PC-3 (cell line): ENCODE results near the gene GLT8D1. TPM values are rescaled to one million over a fixed set of nuclear protein-coding genes. Genes with fewer than 3 reads are reported as not detected.
"Not testable (repeated sequence)": the region's sequence is repeated elsewhere in the genome, so short reads cannot be mapped to it uniquely, and the experiment has no call there.

Source experiments
- ATAC-seq: fragments of 200-7000 bp; cut with Tn5 transposase; 2 replicates; pipeline ENCODE4 v1.9.1; 2020; ENCODE audit warnings: mild to moderate bottlenecking, moderate library complexity
- BruUV-seq: library from RNA; stranded (reverse); fragments of 400-500 nt; replicated peaks from 2 replicates; lab custom pipeline; 2021; lab: Mats Ljungman, UMichigan
- CTCF ChIA-PET: fragments of 300-600 bp; sonication (Branson Sonifier 250); formaldehyde crosslinking; loops from one replicate; lab custom pipeline; 2022; ENCODE audit warnings: antibody characterized with exemption; lab: Charles Lee
- POLR2A ChIA-PET: fragments of 300-600 bp; sonication (Branson Sonifier 250); formaldehyde crosslinking; loops from one replicate; lab custom pipeline; 2022; ENCODE audit warnings: antibody characterized with exemption; ENCODE audit not compliant: unreplicated experiment; lab: Charles Lee
- DNase-seq: peaks from one replicate; pipeline ENCODE4 v3.0.0-alpha.2; 2015
- H2AFZ ChIP-seq: fragments of 300-600 bp; sonication (generic); 2 replicates; pipeline ENCODE4 v1.6.0; 2016; ENCODE audit warnings: antibody characterized with exemption, low read length
- H3F3A ChIP-seq: fragments of 300-600 bp; sonication (generic); one replicate; pipeline ENCODE4 v1.6.0; 2017; ENCODE audit warnings: antibody characterized with exemption, low read length, control low read depth, mild to moderate bottlenecking; ENCODE audit not compliant: unreplicated experiment
- H3K27ac ChIP-seq: fragments of 300-600 bp; sonication (generic); 2 replicates; pipeline ENCODE4 v1.5.1; 2016; ENCODE audit warnings: mild to moderate bottlenecking, low read length
- H3K27me3 ChIP-seq: fragments of 300-600 bp; sonication (generic); 2 replicates; pipeline ENCODE4 v1.6.1; 2016; ENCODE audit warnings: low read length, mixed read lengths
- H3K36me3 ChIP-seq: fragments of 300-600 bp; sonication (generic); 2 replicates; pipeline ENCODE4 v1.6.1; 2016; ENCODE audit warnings: low read depth, mixed run types, low read length, mixed read lengths
- H3K4me1 ChIP-seq: fragments of 300-600 bp; sonication (generic); 2 replicates; pipeline ENCODE4 v1.5.1; 2016; ENCODE audit warnings: low read length; ENCODE audit not compliant: insufficient read depth
- H3K4me2 ChIP-seq: fragments of 300-600 bp; sonication (generic); 2 replicates; pipeline ENCODE4 v1.6.0; 2016; ENCODE audit warnings: low read length
- H3K4me3 ChIP-seq: fragments of 300-600 bp; sonication (generic); 2 replicates; pipeline ENCODE4 v1.5.1; 2016; ENCODE audit warnings: mild to moderate bottlenecking, low read length, mixed read lengths
- H3K79me2 ChIP-seq: fragments of 300-600 bp; sonication (generic); 2 replicates; pipeline ENCODE4 v1.6.1; 2017; ENCODE audit warnings: low read length, mixed read lengths
- H3K9ac ChIP-seq: fragments of 300-600 bp; sonication (generic); 2 replicates; pipeline ENCODE4 v1.6.0; 2016; ENCODE audit warnings: mild to moderate bottlenecking, low read length
- H3K9me2 ChIP-seq: fragments of 300-600 bp; sonication (generic); replicated peaks from 2 replicates; pipeline ENCODE4 v1.6.1; 2016; ENCODE audit warnings: mixed run types, low read length, mixed read lengths
- H3K9me3 ChIP-seq: fragments of 300-600 bp; sonication (generic); 2 replicates; pipeline ENCODE4 v1.6.1; 2016; ENCODE audit warnings: low read length, mixed read lengths
- H4K20me1 ChIP-seq: fragments of 300-600 bp; sonication (generic); 2 replicates; pipeline ENCODE4 v1.6.1; 2016; ENCODE audit warnings: low read length, mixed read lengths
- CTCF ChIP-seq: fragments of 300-600 bp; sonication (generic); conservative IDR thresholded peaks from 2 replicates; pipeline ENCODE4 v1.5.1; 2017; ENCODE audit warnings: antibody characterized with exemption, low read depth, mild to moderate bottlenecking, low read length
- EZH2 ChIP-seq: fragments of 300-600 bp; sonication (generic); IDR thresholded peaks from one replicate; pipeline ENCODE4 v1.6.1; 2017; ENCODE audit warnings: antibody characterized with exemption, mild to moderate bottlenecking, low read length; ENCODE audit not compliant: unreplicated experiment
- EZH2phosphoT487 ChIP-seq: fragments of 300-600 bp; sonication (generic); IDR thresholded peaks from 2 replicates; pipeline ENCODE4 v1.6.1; 2018; ENCODE audit warnings: mild to moderate bottlenecking, antibody characterized with exemption, low read length, borderline replicate concordance
- intact Hi-C: fragments of 100-400 bp; cut with micrococcal nuclease; formaldehyde crosslinking; loops from 2 replicates; pipeline ENCODE4 v1.9.0; 2023
- total RNA-seq: library from RNA; depleted of rRNA; stranded (reverse); fragments of >200 nt; gene quantifications from 2 replicates; pipeline ENCODE4 v1.2.3, GENCODE V29; 2014

The GLT8D1 gene
- total RNA-seq, 1 experiment from 2014 or later, result 70.2 TPM

- Histone ChIP-seq H3K27ac (no peak overlapping the region), H4K20me1 (0 out of 2 replicates have a peak, but pooled peaks cover 4% of the 10 kb centered on the region), H3K9me3 (no peaks in the 10 kb centered on the region), H3K79me2 (no peaks in the 10 kb centered on the region), H3K27me3 (no peaks in the 10 kb centered on the region), H3K4me3 (no peak overlapping the region), H3K36me3 (peaks cover 66% of the 10 kb centered on the region), H3K9ac (no peak overlapping the region), H3K4me2 (no peak overlapping the region), H3K4me1 (no peaks in the 10 kb centered on the region), H2AFZ (no peak overlapping the region), H3K9me2 (no peaks in the 10 kb centered on the region), H3F3A (no peaks in the 10 kb centered on the region)
- no TSS peak for BruUV-seq
- no peak for TF ChIP-seq EZH2phosphoT487
- TF ChIP-seq CTCF, result no peak
- TF ChIP-seq EZH2, result no peak
- ATAC-seq (no peak), DNase-seq (no peak)
- POLR2A ChIA-PET, result no interaction called here
- intact Hi-C loops, result no loop called here
- CTCF ChIA-PET, result no interaction called here
Measured at GRCh38 chr3:52731590-52731989, 26.0 kb upstream of the GLT8D1 start.

GRCh38 chr3:52730681-52731080 is 25.1 kb upstream of the GLT8D1 start:
- no peaks in the 10 kb centered on the region for H3F3A ChIP-seq
- H2AFZ ChIP-seq, result no peak overlapping the region
- intact Hi-C loops, result no loop called here
- H3K4me3 ChIP-seq, result no peak overlapping the region
- ATAC-seq (no peak), DNase-seq (no peak)
- H3K4me2 ChIP-seq, result no peak overlapping the region
- BruUV-seq, result no TSS peak
- peaks cover 62% of the 10 kb centered on the region for H3K36me3 ChIP-seq
- H3K9me2 ChIP-seq, result no peaks in the 10 kb centered on the region
- ChIA-PET CTCF (no interaction called here), POLR2A (no interaction called here)
- no peaks in the 10 kb centered on the region for H3K4me1 ChIP-seq
- no peak overlapping the region for H3K9ac ChIP-seq
- H3K9me3 ChIP-seq, result no peaks in the 10 kb centered on the region
- H3K79me2 ChIP-seq, result no peaks in the 10 kb centered on the region
- TF ChIP-seq EZH2phosphoT487 (no peak), CTCF (no peak), EZH2 (no peak)
- no peak overlapping the region for H3K27ac ChIP-seq
- H4K20me1 ChIP-seq, result 0 out of 2 replicates have a peak, but pooled peaks cover 4% of the 10 kb centered on the region
- no peaks in the 10 kb centered on the region for H3K27me3 ChIP-seq

- H3K9ac ChIP-seq, H3K79me2 ChIP-seq, CTCF ChIA-PET, DNase-seq, POLR2A ChIA-PET, ATAC-seq, H3F3A ChIP-seq, H3K9me2 ChIP-seq, H2AFZ ChIP-seq, H3K4me3 ChIP-seq, H3K4me1 ChIP-seq, H3K27ac ChIP-seq, intact Hi-C loops, H3K27me3 ChIP-seq, H4K20me1 ChIP-seq, H3K4me2 ChIP-seq, BruUV-seq, H3K9me3 ChIP-seq: not testable (repeated sequence)
- peaks cover 50% of the 10 kb centered on the region for H3K36me3 ChIP-seq
Measured at GRCh38 chr3:52728753-52729152, 23.2 kb upstream of the GLT8D1 start.
